Measurements from ENCODE around the gene GSTO2. TPM values are rescaled to one million over a fixed set of nuclear protein-coding genes. Genes with fewer than 3 reads are reported as not detected.

GSTO2 gene
- total and polyA plus RNA-seq, 10 of the 15 experiments (the other 5 are each of a cell fraction or from before 2014, with no cell fraction given), result 0.16 to 0.86 (median 0.46) TPM

- H3K27ac ChIP-seq (ENCODE audit: control insufficient read depth, insufficient read depth), result no peak overlapping the region
- H3K79me2 ChIP-seq (ENCODE audit: control insufficient read depth, insufficient read depth, low read length), result no peaks in the 10 kb centered on the region
- peaks cover 2 to 3% of the 10 kb centered on the region in 2 experiments; a peak in 3 of 4 replicates for H3K27me3 ChIP-seq (replicated peaks in 1 of 2; ENCODE audit: control insufficient read depth in 2 of 2, insufficient read depth in 2 of 2, low read length in 1 of 2)
- DNase-seq (ENCODE audit: low read depth, low spot score), result no peak
- RAD21 ChIA-PET (ENCODE audit: unreplicated experiment), result no interaction called here
- no peak for TF ChIP-seq SREBF2 (IDR thresholded peaks at IDR 0.05; ENCODE audit: low read length)
- TF ChIP-seq GATAD2B (conservative IDR thresholded peaks at IDR 0.05; ENCODE audit: low read depth), result no peak
- no peak for TF ChIP-seq JUND (IDR thresholded peaks at IDR 0.05; ENCODE audit: low read depth, low read length)
- 88% methylated on average over 2 of the region's 2 CpGs for WGBS (ENCODE audit: insufficient coverage, insufficient replicate concordance, low lambda C conversion rate, missing lambda C conversion rate)
- POLR2A ChIA-PET, result no interaction called here
- no peak overlapping the region for H3K9ac ChIP-seq (ENCODE audit: control insufficient read depth, insufficient read depth, low read length)
- in situ Hi-C loops (cut with MboI), result no loop called here
- no peak overlapping the region for H2AFZ ChIP-seq (ENCODE audit: control insufficient read depth, low read depth, low read length)
- CTCF ChIA-PET, result interaction anchor here (1.1 to 9.3 kb wide), 2 partner anchors 13 to 17 kb away, joined by 4 to 120 read pairs; no protein-coding TSS in a partner anchor
- no peaks in the 10 kb centered on the region for H3K36me3 ChIP-seq (ENCODE audit: control insufficient read depth in 2 of 2, insufficient read depth in 2 of 2, low read length in 1 of 2)
- H3K9me3 ChIP-seq (replicated peaks; ENCODE audit: control insufficient read depth, insufficient read depth, low read length), result no peaks in the 10 kb centered on the region
- H3K4me3 ChIP-seq, result no peak overlapping the region
- no peak for ATAC-seq
- BruUV-seq (replicated peaks), result no TSS peak
- H4K20me1 ChIP-seq (ENCODE audit: control insufficient read depth, insufficient read depth), result no peaks in the 10 kb centered on the region
- intact Hi-C loops (cut with micrococcal nuclease; ENCODE audit: unreplicated experiment), result no loop called here
- no peak for FAIRE-seq
- no peaks in the 10 kb centered on the region for H3K4me1 ChIP-seq (ENCODE audit: control insufficient read depth, insufficient read depth, low read length)
- SMC1A ChIA-PET (ENCODE audit: uncharacterized antibody, unreplicated experiment), result interaction anchor here (0.7 to 1.4 kb wide), 2 partner anchors 15 to 17 kb away, joined by 3 to 4 read pairs; no protein-coding TSS in a partner anchor
- H3K4me2 ChIP-seq (ENCODE audit: control insufficient read depth, insufficient read depth), result no peak overlapping the region
Observed at GRCh38 chr10:104277785-104278184, 8.8 kb downstream of the GSTO2 start.

DNA sequence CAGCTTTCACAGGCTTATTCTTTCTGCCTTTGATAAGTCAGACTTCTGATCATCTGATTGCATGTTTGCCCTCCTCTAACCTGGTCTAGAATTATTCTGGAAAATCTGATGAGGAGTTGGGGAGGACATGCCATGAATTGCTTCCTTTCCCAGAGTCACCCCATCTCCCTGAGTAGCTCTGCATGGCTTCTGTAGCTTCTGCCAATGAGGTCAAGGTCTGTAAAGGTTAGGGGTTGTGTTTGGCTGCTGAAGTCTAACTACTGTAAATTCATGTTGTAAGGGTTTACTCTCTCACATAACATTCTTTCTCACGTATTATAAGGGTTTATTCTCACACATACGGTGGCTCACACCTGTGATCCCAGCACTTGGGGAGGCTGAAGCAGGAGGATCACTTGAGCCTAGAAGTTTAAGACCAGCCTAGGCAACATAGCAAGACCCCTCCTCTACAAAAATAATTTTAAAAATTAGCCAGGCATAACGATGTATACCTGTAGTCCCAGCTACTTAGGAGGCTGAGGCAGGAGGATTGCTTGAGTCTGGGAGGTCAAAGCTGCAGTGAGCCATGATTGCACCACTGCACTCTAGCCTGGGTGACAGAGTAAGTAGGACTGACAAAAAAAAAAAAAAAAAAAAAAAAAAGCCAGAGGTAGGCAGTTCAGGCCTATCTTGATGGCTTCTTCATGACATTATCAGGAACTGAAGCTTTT lies 10.7 kb downstream of the GSTO2 start:
- no TSS peak for BruUV-seq (replicated peaks)
- no peaks in the 10 kb centered on the region for H3K9me3 ChIP-seq (replicated peaks; ENCODE audit: control insufficient read depth, insufficient read depth, low read length)
- in situ Hi-C loops (cut with MboI) (no loop called here), intact Hi-C loops (cut with micrococcal nuclease; ENCODE audit: unreplicated experiment) (no loop called here)
- H2AFZ ChIP-seq (ENCODE audit: control insufficient read depth, low read depth, low read length), result no peak overlapping the region
- WGBS (ENCODE audit: insufficient coverage, insufficient replicate concordance, low lambda C conversion rate, missing lambda C conversion rate), result 65% methylated on average over 3 of the region's 3 CpGs
- ChIA-PET POLR2A (no interaction called here), CTCF (interaction anchor here (0.7 to 9.3 kb wide), 5 partner anchors 11 to 72 kb away, joined by 3 to 120 read pairs (median 11); no protein-coding TSS in a partner anchor), RAD21 (ENCODE audit: unreplicated experiment) (no interaction called here), SMC1A (ENCODE audit: uncharacterized antibody, unreplicated experiment) (interaction anchor here (1.0 to 2.1 kb wide), 4 partner anchors 10 to 72 kb away, joined by 4 to 9 read pairs (median 4); no protein-coding TSS in a partner anchor)
- H3K36me3 ChIP-seq (ENCODE audit: control insufficient read depth in 2 of 2, insufficient read depth in 2 of 2, low read length in 1 of 2), result no peaks in the 10 kb centered on the region
- no peaks in the 10 kb centered on the region for H3K79me2 ChIP-seq (ENCODE audit: control insufficient read depth, insufficient read depth, low read length)
- ATAC-seq (no peak), FAIRE-seq (no peak), DNase-seq (ENCODE audit: low read depth, low spot score) (no peak)
- H3K4me1 ChIP-seq (ENCODE audit: control insufficient read depth, insufficient read depth, low read length), result no peaks in the 10 kb centered on the region
- no peak overlapping the region for H3K9ac ChIP-seq (ENCODE audit: control insufficient read depth, insufficient read depth, low read length)
- no peak overlapping the region for H3K27ac ChIP-seq (ENCODE audit: control insufficient read depth, insufficient read depth)
- no peak overlapping the region for H3K4me2 ChIP-seq (ENCODE audit: control insufficient read depth, insufficient read depth)
- H4K20me1 ChIP-seq (ENCODE audit: control insufficient read depth, insufficient read depth), result no peaks in the 10 kb centered on the region
- peaks cover 2 to 3% of the 10 kb centered on the region in 2 experiments; a peak in 3 of 4 replicates for H3K27me3 ChIP-seq (replicated peaks in 1 of 2; ENCODE audit: control insufficient read depth in 2 of 2, insufficient read depth in 2 of 2, low read length in 1 of 2)
- H3K4me3 ChIP-seq, result no peak overlapping the region
- TF ChIP-seq SREBF2 (IDR thresholded peaks at IDR 0.05; ENCODE audit: low read length) (no peak), SIX5 (IDR thresholded peaks at IDR 0.05; ENCODE audit: low read depth, low read length, severe bottlenecking) (no peak), RAD51 (IDR thresholded peaks at IDR 0.05) (no peak), DPF2 (IDR thresholded peaks at IDR 0.05) (no peak), E2F8 (IDR thresholded peaks at IDR 0.05; ENCODE audit: low read depth, partially characterized antibody) (no peak), HCFC1 (IDR thresholded peaks at IDR 0.05; ENCODE audit: low read length) (no peak), STAT1 (conservative IDR thresholded peaks at IDR 0.05) (no peak)
- TF ChIP-seq, protein P1, sequence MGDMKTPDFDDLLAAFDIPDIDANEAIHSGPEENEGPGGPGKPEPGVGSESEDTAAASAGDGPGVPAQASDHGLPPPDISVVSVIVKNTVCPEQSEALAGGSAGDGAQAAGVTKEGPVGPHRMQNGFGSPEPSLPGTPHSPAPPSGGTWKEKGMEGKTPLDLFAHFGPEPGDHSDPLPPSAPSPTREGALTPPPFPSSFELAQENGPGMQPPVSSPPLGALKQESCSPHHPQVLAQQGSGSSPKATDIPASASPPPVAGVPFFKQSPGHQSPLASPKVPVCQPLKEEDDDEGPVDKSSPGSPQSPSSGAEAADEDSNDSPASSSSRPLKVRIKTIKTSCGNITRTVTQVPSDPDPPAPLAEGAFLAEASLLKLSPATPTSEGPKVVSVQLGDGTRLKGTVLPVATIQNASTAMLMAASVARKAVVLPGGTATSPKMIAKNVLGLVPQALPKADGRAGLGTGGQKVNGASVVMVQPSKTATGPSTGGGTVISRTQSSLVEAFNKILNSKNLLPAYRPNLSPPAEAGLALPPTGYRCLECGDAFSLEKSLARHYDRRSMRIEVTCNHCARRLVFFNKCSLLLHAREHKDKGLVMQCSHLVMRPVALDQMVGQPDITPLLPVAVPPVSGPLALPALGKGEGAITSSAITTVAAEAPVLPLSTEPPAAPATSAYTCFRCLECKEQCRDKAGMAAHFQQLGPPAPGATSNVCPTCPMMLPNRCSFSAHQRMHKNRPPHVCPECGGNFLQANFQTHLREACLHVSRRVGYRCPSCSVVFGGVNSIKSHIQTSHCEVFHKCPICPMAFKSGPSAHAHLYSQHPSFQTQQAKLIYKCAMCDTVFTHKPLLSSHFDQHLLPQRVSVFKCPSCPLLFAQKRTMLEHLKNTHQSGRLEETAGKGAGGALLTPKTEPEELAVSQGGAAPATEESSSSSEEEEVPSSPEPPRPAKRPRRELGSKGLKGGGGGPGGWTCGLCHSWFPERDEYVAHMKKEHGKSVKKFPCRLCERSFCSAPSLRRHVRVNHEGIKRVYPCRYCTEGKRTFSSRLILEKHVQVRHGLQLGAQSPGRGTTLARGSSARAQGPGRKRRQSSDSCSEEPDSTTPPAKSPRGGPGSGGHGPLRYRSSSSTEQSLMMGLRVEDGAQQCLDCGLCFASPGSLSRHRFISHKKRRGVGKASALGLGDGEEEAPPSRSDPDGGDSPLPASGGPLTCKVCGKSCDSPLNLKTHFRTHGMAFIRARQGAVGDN (IDR thresholded peaks at IDR 0.05), result no peak

Data from GM12878 (cell line).